ENCODE results near the gene FOXC2. TPM values are rescaled to one million over a fixed set of nuclear protein-coding genes. Genes with fewer than 3 reads are reported as not detected.

Gene FOXC2
- total and polyA plus RNA-seq, 9 of the 15 experiments (the other 6 are each of a cell fraction or from before 2014, with no cell fraction given), result 0.01 to 0.11 (median 0.10) TPM; not detected in 5

DNA sequence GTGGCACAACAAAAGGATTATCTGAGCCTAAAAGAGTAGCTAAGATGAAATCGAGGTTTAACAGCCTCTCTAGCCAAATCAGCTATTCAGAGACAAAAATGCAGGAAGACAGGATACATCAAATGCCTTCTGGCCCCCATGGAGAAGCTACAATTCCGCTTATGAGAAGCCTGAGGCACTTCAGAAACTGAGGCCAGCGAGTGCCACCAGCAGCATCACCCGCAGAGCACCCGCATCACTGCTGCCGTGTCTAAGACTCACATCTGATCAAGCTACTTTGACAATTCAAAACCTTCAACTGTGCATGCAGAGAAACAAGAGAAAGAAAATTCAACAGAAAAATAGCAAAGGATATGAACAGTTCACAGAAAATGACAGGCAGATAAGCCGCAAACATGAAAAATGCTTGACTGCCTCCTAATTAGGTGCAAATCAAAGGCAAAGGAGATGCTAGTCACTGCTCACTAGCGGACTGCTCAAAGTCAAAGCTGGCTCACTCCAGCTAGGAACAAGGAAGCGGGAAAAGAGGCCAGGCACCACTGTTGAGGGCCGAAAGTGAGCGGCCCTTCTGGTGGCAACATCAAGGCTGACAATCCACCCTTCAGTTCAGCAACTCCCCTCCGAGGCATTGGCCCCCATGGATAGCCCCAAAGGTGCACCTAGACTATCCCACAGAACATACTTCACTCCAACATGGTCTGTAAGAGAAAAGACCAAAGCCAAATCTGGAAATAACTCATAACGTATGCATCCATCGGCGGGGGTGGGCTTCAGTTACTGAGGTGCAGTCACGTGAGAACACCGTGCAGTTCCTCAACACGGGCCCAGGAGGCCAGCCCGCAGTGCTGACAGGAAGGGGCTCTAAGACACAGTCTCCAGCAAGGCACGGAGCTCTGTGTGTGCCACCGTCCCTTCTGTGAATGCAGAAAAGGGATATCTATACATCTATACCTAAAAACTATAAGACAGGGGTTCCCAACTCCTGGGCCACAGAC lies 23.6 kb upstream of the FOXC2 start:
- no peaks in the 10 kb centered on the region for H4K20me1 ChIP-seq (replicated peaks; ENCODE audit: control insufficient read depth, insufficient read depth, low read length)
- ATAC-seq (no peak), FAIRE-seq (no peak), DNase-seq (ENCODE audit: extremely low read depth in 1 of 4, low spot score in 3 of 4) (no peak)
- H3K4me2 ChIP-seq (ENCODE audit: insufficient read depth, low read length), result no peak overlapping the region
- intact Hi-C loops (cut with micrococcal nuclease), result no loop called here
- no peak overlapping the region for H3K9ac ChIP-seq (ENCODE audit: insufficient read depth in 1 of 2, low read depth in 2 of 2, low read length in 2 of 2)
- in situ Hi-C loops (cut with MboI), result no loop called here
- H3K27me3 ChIP-seq (ENCODE audit: control insufficient read depth in 2 of 2, insufficient read depth in 2 of 2, low read length in 2 of 2), result no peaks in the 10 kb centered on the region
- WGBS (ENCODE audit: insufficient coverage, low coverage, missing lambda C conversion rate), result 80% methylated on average over 20 of the region's 21 CpGs
- no peak for TF ChIP-seq PRPF4 (IDR thresholded peaks at IDR 0.05; ENCODE audit: insufficient read depth, low read depth, low read length, poor library complexity, severe bottlenecking)
- TF ChIP-seq ZSCAN29 (IDR thresholded peaks at IDR 0.05), result no peak
- TF ChIP-seq SMARCC2 (IDR thresholded peaks at IDR 0.05; ENCODE audit: low read depth), result no peak
- POLR2A ChIA-PET, result interaction anchor here (0.6 kb wide), 2 partner anchors 32 to 808 kb away, joined by 3 to 4 read pairs; no protein-coding TSS in a partner anchor
- no peak overlapping the region for H3K27ac ChIP-seq (ENCODE audit: extremely low read depth, low read depth, low read length)
- H3K9me1 ChIP-seq (ENCODE audit: control insufficient read depth, insufficient read depth, low read length), result peaks cover 3% of the 10 kb centered on the region
- H3K36me3 ChIP-seq (ENCODE audit: control insufficient read depth, insufficient read depth, low read length), result peaks cover 47% of the 10 kb centered on the region; the same call in 2 of the 3 replicates
- BruUV-seq (replicated peaks), result no TSS peak
- H3K4me3 ChIP-seq, result no peak overlapping the region
- CTCF ChIA-PET (ENCODE audit: low intra/inter-chr PET ratio), result no interaction called here
- H3K4me1 ChIP-seq (replicated peaks in 1 of 2; ENCODE audit: control insufficient read depth in 2 of 2, insufficient read depth in 2 of 2, low read length in 2 of 2), result no peaks in the 10 kb centered on the region
- no peaks in the 10 kb centered on the region for H3K9me3 ChIP-seq (replicated peaks; ENCODE audit: control insufficient read depth, insufficient read depth, low read depth, low read length)
- no peak overlapping the region for H2AFZ ChIP-seq (ENCODE audit: low read depth, low read length)
- no peaks in the 10 kb centered on the region for H3K79me2 ChIP-seq (ENCODE audit: control insufficient read depth, insufficient read depth, low read length)

DNA sequence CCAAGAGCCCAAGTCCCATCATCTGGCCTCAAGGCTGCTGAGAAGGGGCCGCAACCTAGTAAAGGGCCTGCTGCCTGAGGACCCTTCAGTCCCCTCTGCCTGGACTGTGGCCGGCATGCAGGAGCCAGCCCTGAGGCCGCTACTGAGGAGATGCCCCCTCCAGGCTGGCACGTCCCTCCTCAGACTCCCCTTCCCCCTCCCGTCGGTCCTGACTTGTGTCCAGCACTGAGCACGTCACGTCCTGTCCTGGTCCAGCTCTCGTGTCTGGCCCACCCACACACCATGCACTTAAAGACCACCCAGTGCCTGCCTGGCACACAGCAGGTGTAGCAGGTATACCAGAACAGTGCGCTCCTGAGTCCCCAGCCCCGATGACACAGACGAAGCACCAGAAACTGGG lies 21.1 kb upstream of the FOXC2 start:
- no peak overlapping the region for H3K4me2 ChIP-seq (ENCODE audit: insufficient read depth, low read length)
- no peaks in the 10 kb centered on the region for H3K9me3 ChIP-seq (replicated peaks; ENCODE audit: control insufficient read depth, insufficient read depth, low read depth, low read length)
- ChIA-PET POLR2A (interaction anchor here (1.1 kb wide), 1 partner anchor 501 kb away, joined by 4 read pairs; no protein-coding TSS in a partner anchor), CTCF (ENCODE audit: low intra/inter-chr PET ratio) (no interaction called here)
- H4K20me1 ChIP-seq (replicated peaks; ENCODE audit: control insufficient read depth, insufficient read depth, low read length), result no peaks in the 10 kb centered on the region
- in situ Hi-C loops (cut with MboI) (no loop called here), intact Hi-C loops (cut with micrococcal nuclease) (no loop called here)
- no peaks in the 10 kb centered on the region for H3K4me1 ChIP-seq (replicated peaks in 1 of 2; ENCODE audit: control insufficient read depth in 2 of 2, insufficient read depth in 2 of 2, low read length in 2 of 2)
- ATAC-seq (no peak), DNase-seq (ENCODE audit: extremely low read depth in 1 of 4, low spot score in 3 of 4) (no peak), FAIRE-seq (no peak)
- H2AFZ ChIP-seq (ENCODE audit: low read depth, low read length), result no peak overlapping the region
- no peak overlapping the region for H3K4me3 ChIP-seq
- H3K9me1 ChIP-seq (ENCODE audit: control insufficient read depth, insufficient read depth, low read length), result peaks cover 3% of the 10 kb centered on the region
- H3K27ac ChIP-seq (ENCODE audit: extremely low read depth, low read depth, low read length), result no peak overlapping the region
- peaks cover 28% of the 10 kb centered on the region; the same call in 2 of the 3 replicates for H3K36me3 ChIP-seq (ENCODE audit: control insufficient read depth, insufficient read depth, low read length)
- H3K79me2 ChIP-seq (ENCODE audit: control insufficient read depth, insufficient read depth, low read length), result no peaks in the 10 kb centered on the region
- no TSS peak for BruUV-seq (replicated peaks)
- H3K27me3 ChIP-seq (ENCODE audit: control insufficient read depth in 2 of 2, insufficient read depth in 2 of 2, low read length in 2 of 2), result no peaks in the 10 kb centered on the region
- 82% methylated on average over 7 of the region's 12 CpGs for WGBS (ENCODE audit: insufficient coverage, low coverage, missing lambda C conversion rate)
- no peak overlapping the region for H3K9ac ChIP-seq (ENCODE audit: insufficient read depth in 1 of 2, low read depth in 2 of 2, low read length in 2 of 2)
- TF ChIP-seq CBX5 (IDR thresholded peaks at IDR 0.05; ENCODE audit: borderline replicate concordance, low read depth) (no peak), ZNF75A (CRISPR knock-in tag; IDR thresholded peaks at IDR 0.05) (no peak), ZNF354B (CRISPR knock-in tag; IDR thresholded peaks at IDR 0.05) (no peak), DMBX1 (CRISPR knock-in tag; IDR thresholded peaks at IDR 0.05; ENCODE audit: borderline replicate concordance) (no peak), L3MBTL2 (IDR thresholded peaks at IDR 0.05) (no peak), FUS (optimal IDR thresholded peaks at IDR 0.05; ENCODE audit: low read depth, low read length) (no peak), ZNF184 (CRISPR knock-in tag; IDR thresholded peaks at IDR 0.05) (no peak), POLR3G (IDR thresholded peaks at IDR 0.05; ENCODE audit: extremely low read depth, insufficient read length, insufficient replicate concordance) (no peak), HDGF (IDR thresholded peaks at IDR 0.05) (no peak), IRF2 (CRISPR knock-in tag; IDR thresholded peaks at IDR 0.05) (no peak), ESRRA (IDR thresholded peaks at IDR 0.05; ENCODE audit: borderline replicate concordance, low read depth) (no peak), ZNF23 (CRISPR knock-in tag; IDR thresholded peaks at IDR 0.05) (no peak)
- TF ChIP-seq, protein P1, sequence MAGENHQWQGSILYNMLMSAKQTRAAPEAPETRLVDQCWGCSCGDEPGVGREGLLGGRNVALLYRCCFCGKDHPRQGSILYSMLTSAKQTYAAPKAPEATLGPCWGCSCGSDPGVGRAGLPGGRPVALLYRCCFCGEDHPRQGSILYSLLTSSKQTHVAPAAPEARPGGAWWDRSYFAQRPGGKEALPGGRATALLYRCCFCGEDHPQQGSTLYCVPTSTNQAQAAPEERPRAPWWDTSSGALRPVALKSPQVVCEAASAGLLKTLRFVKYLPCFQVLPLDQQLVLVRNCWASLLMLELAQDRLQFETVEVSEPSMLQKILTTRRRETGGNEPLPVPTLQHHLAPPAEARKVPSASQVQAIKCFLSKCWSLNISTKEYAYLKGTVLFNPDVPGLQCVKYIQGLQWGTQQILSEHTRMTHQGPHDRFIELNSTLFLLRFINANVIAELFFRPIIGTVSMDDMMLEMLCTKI (IDR thresholded peaks at IDR 0.05; ENCODE audit: partially characterized antibody), result no peak
